NCI-H1930 (cell line): ENCODE results near the gene RBL1.
A peak's percentile ranks its signal among the peaks of the same experiment; 100 is the strongest.
"Not testable (repeated sequence)": the region's sequence is repeated elsewhere in the genome, so short reads cannot be mapped to it uniquely, and the experiment has no call there.

Experiments
- DNase-seq, 2 experiments: peaks; one replicate each; lab custom pipeline; 2025; lab: John Stamatoyannopoulos, UW

RBL1 gene, protein sequence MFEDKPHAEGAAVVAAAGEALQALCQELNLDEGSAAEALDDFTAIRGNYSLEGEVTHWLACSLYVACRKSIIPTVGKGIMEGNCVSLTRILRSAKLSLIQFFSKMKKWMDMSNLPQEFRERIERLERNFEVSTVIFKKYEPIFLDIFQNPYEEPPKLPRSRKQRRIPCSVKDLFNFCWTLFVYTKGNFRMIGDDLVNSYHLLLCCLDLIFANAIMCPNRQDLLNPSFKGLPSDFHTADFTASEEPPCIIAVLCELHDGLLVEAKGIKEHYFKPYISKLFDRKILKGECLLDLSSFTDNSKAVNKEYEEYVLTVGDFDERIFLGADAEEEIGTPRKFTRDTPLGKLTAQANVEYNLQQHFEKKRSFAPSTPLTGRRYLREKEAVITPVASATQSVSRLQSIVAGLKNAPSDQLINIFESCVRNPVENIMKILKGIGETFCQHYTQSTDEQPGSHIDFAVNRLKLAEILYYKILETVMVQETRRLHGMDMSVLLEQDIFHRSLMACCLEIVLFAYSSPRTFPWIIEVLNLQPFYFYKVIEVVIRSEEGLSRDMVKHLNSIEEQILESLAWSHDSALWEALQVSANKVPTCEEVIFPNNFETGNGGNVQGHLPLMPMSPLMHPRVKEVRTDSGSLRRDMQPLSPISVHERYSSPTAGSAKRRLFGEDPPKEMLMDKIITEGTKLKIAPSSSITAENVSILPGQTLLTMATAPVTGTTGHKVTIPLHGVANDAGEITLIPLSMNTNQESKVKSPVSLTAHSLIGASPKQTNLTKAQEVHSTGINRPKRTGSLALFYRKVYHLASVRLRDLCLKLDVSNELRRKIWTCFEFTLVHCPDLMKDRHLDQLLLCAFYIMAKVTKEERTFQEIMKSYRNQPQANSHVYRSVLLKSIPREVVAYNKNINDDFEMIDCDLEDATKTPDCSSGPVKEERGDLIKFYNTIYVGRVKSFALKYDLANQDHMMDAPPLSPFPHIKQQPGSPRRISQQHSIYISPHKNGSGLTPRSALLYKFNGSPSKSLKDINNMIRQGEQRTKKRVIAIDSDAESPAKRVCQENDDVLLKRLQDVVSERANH

GRCh38 chr20:37095599-37096414, at the start of gene RBL1:
TSS of gene RBL1 (minus strand) at chr20:37095997. CDS start at chr20:37095928, 69 bp downstream.
- DNase-seq = peak; percentile 91 to 93

GRCh38 chr20:37144856-37145404, 49.1 kb upstream of the RBL1 start:
- DNase-seq = no peak

GRCh38 chr20:37142708-37143107, 46.9 kb upstream of the RBL1 start:
- DNase-seq = no peak

DNA sequence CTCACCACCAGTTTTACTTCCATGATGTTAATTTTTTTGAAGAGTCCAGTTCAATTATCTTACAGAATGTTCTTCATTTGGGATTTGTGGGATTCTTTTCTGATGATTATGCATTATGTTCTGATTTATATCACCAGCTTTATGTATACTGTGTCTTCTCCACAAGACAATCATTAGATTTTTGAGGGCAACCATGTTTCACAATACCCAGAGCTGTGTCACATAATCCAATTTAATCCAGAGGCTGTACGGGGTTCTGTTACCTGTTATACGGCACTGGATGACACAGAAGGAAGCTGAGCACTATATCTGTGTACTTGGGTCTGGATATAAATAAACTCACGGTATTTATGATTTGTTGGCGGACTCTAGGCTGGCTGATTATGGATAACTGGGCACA, 41.8 kb upstream of the RBL1 start:
- DNase-seq = no peak

- DNase-seq = no peak
These were observed 38.2 kb upstream of the RBL1 start for GRCh38 chr20:37133952-37134351.

- no peak for DNase-seq
These were observed 35.7 kb upstream of the RBL1 start for GRCh38 chr20:37131486-37131885.

DNA sequence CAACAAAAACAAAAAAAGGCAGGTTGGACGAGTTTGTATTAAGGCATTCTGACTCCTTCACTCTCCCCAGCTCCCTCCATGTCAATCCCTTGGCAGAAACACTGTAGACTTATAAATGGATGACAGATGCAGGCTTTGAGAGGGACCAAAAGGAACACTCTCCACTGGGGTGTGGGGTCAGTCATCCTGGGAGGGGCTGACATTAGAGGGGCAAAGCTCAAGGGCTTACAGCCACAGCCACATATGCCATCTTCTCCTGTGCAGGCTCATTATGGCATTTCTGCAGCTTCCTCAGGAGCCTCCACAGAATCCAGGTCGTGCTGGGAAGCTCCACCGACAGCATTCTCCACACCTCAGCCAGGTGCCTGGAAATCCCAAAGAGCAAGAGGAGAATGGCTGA, 33.0 kb upstream of the RBL1 start:
- no peak for DNase-seq

DNA sequence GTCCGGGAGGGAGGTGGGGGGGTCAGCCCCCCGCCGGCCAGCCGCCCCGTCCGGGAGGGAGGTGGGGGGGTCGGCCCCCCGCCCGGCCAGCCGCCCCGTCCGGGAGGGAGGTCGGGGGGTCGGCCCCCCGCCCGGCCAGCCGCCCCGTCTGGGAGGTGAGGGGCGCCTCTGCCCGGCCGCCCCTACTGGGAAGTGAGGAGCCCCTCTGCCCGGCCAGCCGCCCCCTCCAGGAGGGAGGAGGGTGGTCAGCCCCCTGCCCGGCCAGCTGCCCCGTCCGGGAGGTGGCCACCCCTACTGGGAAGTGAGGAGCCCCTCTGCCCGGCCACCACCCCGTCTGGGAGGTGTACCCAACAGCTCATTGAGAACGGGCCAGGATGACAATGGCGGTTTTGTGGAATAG, 30.5 kb upstream of the RBL1 start:
- DNase-seq = not testable (repeated sequence)

- DNase-seq = no peak
These were observed 27.6 kb upstream of the RBL1 start for GRCh38 chr20:37123441-37123840.

DNA sequence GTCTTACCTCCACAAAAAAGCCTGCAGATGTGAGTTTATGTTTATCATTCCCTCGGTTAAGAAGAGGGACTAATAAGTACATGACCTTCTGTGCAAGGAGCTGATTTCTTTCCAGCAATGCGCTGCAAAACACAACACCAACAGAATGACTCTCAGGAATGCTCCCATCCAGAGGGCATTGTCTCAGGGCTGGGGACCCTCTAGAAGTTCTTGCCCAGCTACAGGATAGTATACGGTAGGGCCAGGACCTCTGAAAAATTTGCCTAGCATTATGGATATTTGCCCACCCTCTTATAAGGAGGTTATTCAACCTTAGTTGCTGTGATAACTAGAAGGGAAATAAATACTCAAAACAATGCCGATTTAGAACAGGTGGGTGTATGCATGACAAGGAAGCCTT, 24.7 kb upstream of the RBL1 start:
- DNase-seq = no peak

- DNase-seq = no peak
These were observed 23.7 kb upstream of the RBL1 start for GRCh38 chr20:37119356-37120036.

DNA sequence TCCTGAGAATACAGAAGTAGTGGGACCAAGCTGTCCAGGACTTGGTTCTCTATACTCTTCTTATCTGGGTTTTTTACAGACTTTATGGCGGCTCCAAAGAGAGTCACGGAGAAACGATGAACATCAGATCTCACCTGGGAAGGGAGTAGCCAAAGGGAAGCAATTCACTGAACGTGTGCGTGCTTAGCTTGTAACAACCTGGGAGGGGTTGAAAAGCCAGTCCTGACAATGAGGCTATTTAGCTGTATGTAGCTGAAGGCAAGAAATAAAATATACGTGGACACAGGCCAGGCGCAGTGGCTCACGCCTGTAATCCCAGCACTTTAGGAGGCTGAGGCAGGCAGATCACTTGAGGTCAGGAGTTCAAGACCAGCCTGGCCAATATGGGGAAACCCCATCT, 18.2 kb upstream of the RBL1 start:
- no peak for DNase-seq

DNA sequence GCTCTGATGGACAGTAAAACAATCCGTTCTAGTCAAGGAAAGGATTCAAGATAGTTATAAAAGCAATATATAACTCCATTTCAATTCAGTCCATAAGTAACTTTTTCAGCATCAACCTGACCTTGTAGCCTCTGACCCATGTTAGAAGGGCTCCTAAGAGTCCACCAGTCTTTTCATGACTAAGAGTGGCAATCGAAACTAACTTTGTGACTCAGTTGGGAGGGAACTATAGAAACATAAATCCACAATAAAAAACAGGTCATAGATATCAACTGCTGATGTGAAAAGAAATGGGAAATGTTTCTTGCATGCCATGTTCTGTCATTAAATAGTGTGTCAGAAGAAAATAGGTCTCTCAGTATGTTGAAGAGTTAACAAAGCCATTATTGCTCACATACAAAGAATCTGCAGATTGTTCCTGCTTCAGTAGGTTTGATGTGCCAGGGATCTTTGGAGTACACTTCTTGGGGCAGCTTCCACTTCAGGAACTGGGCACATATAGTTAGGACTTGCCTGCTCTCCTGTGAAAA, 16.2 kb upstream of the RBL1 start:
- DNase-seq = no peak

GRCh38 chr20:37108676-37109075, 12.9 kb upstream of the RBL1 start:
- no peak for DNase-seq

DNA sequence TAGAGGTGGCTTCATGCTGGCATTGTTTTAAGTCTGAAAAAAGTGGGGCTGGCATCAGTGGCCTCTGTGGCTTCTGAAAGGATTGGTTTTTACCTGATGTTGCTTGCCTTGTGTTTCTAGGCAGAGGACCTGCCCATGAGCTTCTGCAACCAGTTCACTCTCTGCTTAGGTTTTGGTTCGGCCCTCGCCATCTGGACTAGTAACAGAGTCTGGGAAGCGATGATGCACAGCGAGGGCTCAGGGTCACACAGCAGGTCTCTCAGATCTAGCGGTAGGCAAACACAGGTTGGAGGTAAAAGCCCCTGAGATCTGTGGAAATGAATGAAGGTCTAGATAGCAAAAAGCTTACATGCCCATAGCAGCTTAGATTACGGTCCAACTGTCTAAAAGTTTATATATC, 6.8 kb upstream of the RBL1 start:
- no peak for DNase-seq

DNA sequence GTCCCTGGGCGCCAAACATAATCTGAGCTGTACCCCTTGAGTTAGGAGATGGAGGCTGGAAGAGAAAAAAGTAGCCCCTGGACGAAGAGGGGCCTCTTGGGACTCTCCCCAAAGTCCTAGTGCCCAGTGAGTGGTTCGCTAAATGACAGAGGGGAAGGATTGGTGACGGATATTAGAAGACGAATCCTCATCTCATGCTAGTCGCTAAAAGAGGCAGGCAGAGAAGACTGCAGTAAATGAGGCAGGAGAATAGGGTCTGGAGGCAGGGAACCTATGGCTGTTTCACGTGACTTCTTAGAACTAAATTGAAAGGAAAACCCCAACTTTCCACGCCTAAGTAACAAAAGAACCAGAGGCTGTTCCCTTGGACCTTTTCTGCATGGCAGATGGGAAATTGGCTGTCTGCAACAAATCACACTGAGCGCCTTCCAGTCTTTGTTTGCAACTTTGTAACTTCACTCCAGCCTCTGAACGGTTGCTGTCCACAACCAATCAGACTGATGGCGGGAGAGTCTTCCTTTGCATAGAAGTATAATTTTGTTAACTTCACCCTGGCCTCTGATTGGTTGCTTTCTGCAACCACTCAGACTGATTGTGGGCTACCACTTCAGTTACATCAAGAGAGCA, 731 bp upstream of the RBL1 start:
- DNase-seq = peak in 1 of 2 experiments; percentile 53

- DNase-seq = no peak
These were observed 644 bp downstream of the RBL1 start for GRCh38 chr20:37095108-37095598.

- no peak for DNase-seq
These were observed 5.4 kb downstream of the RBL1 start for GRCh38 chr20:37090407-37090806.

- DNase-seq = no peak
These were observed 14.0 kb downstream of the RBL1 start for GRCh38 chr20:37081717-37082289.

DNA sequence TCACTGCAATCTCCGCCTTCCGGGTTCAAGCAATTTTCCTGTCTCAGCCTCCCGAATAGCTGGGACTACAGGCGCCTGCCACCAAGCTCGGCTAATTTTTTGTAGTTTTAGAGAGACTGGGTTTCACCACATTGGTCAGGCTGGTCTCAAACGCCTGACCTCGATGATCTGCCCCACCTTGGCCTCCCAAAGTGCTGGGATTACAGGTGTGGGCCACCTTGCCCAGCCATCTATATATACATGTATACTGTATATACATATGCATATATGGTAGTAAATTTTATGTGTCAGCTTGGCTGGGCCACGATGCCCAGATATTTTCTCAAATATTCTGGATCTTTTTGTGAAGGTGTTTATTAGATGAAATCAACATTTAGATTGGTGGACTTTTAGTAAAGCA, 18.8 kb downstream of the RBL1 start:
- no peak for DNase-seq
